ENCODE measurements around the gene KCNA10.

DNA sequence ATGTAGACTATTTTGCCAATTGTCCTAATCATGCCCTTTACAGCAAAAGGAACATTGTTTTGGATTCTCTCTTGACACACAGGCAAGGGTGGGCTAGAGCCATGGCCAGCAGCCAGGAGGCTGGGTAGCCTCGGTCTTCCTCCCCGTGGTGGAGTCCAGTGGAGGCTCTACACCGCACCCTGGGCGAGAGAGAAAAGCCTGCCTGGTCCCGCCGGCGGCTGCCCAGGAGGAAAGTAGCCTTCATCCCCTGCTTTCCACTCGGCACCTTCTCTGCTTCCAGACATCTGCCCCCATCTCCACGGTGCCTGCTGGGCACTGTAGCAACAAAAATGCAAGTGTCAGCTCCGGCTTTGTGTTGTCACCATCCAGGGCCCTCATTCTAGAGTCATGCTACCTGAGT lies 46.4 kb downstream of the KCNA10 start:
- TF ChIP-seq, protein P1, sequence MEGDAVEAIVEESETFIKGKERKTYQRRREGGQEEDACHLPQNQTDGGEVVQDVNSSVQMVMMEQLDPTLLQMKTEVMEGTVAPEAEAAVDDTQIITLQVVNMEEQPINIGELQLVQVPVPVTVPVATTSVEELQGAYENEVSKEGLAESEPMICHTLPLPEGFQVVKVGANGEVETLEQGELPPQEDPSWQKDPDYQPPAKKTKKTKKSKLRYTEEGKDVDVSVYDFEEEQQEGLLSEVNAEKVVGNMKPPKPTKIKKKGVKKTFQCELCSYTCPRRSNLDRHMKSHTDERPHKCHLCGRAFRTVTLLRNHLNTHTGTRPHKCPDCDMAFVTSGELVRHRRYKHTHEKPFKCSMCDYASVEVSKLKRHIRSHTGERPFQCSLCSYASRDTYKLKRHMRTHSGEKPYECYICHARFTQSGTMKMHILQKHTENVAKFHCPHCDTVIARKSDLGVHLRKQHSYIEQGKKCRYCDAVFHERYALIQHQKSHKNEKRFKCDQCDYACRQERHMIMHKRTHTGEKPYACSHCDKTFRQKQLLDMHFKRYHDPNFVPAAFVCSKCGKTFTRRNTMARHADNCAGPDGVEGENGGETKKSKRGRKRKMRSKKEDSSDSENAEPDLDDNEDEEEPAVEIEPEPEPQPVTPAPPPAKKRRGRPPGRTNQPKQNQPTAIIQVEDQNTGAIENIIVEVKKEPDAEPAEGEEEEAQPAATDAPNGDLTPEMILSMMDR (IDR thresholded peaks at IDR 0.05; ENCODE audit: insufficient read depth, low read depth, low read length), result no peak
- TF ChIP-seq EZH2 (IDR thresholded peaks at IDR 0.05; ENCODE audit: insufficient read depth, low read length), result no peak

Data from astrocyte (in vitro differentiated cells and primary cell).